Activated B cell treated with CpG ODN at 0.5 μM for 24 hours (primary cell): ENCODE data around the gene ZNF584. TPM values are rescaled to one million over a fixed set of nuclear protein-coding genes. Genes with fewer than 3 reads are reported as not detected.
A peak's percentile ranks its signal among the peaks of the same experiment; 100 is the strongest.
"Not testable (repeated sequence)": the region's sequence is repeated elsewhere in the genome, so short reads cannot be mapped to it uniquely, and the experiment has no call there.

Experiments used
- ATAC-seq: fragments of 200-7000 bp; cut with Tn5 transposase; one replicate; pipeline ENCODE4 v1.10.0; 2021; ENCODE audit warnings: low read depth, mild to moderate bottlenecking, moderate library complexity
- CTCF ChIA-PET: fragments of 350-600 bp; sonication (Branson Sonifier 250); formaldehyde crosslinking; loops from one replicate; lab custom pipeline; 2021; ENCODE audit warnings: antibody characterized with exemption; lab: Charles Lee
- POLR2A ChIA-PET: fragments of 350-600 bp; sonication (Branson Sonifier 250); formaldehyde crosslinking; loops from one replicate; lab custom pipeline; 2021; ENCODE audit warnings: antibody characterized with exemption; lab: Charles Lee
- DNase-seq: peaks from one replicate; pipeline ENCODE4 v3.0.0; 2022
- H3K27ac Mint-ChIP-seq: one replicate; pipeline ENCODE4 v1.8.0; 2020; ENCODE audit warnings: mixed read lengths
- H3K27me3 Mint-ChIP-seq: one replicate; pipeline ENCODE4 v1.8.0; 2021; ENCODE audit warnings: mixed read lengths
- H3K36me3 Mint-ChIP-seq: one replicate; pipeline ENCODE4 v1.8.0; 2021; ENCODE audit warnings: low read depth, mixed read lengths
- H3K4me1 Mint-ChIP-seq: one replicate; pipeline ENCODE4 v1.8.0; 2021; ENCODE audit warnings: mixed read lengths
- H3K4me3 Mint-ChIP-seq: one replicate; pipeline ENCODE4 v1.8.0; 2020; ENCODE audit warnings: mild to moderate bottlenecking, mixed read lengths
- H3K9me3 Mint-ChIP-seq: one replicate; pipeline ENCODE4 v1.8.0; 2020; ENCODE audit warnings: mixed read lengths
- CTCF ChIP-seq: fragments of 200-600 bp; IDR thresholded peaks from one replicate; pipeline ENCODE4 v1.8.0; 2022; ENCODE audit warnings: antibody characterized with exemption, mild to moderate bottlenecking
- intact Hi-C: fragments of 100-400 bp; cut with micrococcal nuclease; formaldehyde crosslinking; loops from one replicate; pipeline ENCODE4 v1.15.1; 2024
- total RNA-seq: library from RNA; stranded (reverse); gene quantifications from 2 replicates; pipeline ENCODE4 v1.2.3, GENCODE V29; 2022

Gene ZNF584
- total RNA-seq, 1 donor from 2014 or later: 9.6 TPM

GRCh38 chr19:58440556-58440955, 32.1 kb downstream of the ZNF584 start:
- intact Hi-C loops: loop anchor here (1.0 to 2.0 kb wide), 14 partner anchors 11 to 135 kb away; partner anchors contain the start of genes ERVK3-1, MZF1, RPS5 and ZBTB45
- Mint-ChIP-seq H3K27ac (peak overlapping the region; percentile 97), H3K4me1 (peaks cover 20% of the 10 kb centered on the region), H3K27me3 (peaks cover 4% of the 10 kb centered on the region), H3K4me3 (peak overlapping the region; percentile 96), H3K36me3 (peaks cover 44% of the 10 kb centered on the region), H3K9me3 (peaks cover 38% of the 10 kb centered on the region)
- CTCF ChIA-PET: interaction anchor here (1.2 kb wide), 1 partner anchor 80 kb away, joined by 4 read pairs; the partner anchor contains the start of gene ZBTB45
- DNase-seq: no peak
- TF ChIP-seq CTCF: no peak
- ATAC-seq: no peak
- POLR2A ChIA-PET: interaction anchor here (0.6 to 2.2 kb wide), 15 partner anchors 11 to 694 kb away, joined by 3 to 19 read pairs (median 4); partner anchors contain the start of genes UBE2M, ZNF324B, ZNF497 and ZNF584

GRCh38 chr19:58442986-58443385, 34.5 kb downstream of the ZNF584 start:
- DNase-seq, CTCF ChIA-PET, intact Hi-C loops, H3K4me3 Mint-ChIP-seq, H3K27ac Mint-ChIP-seq, ATAC-seq: not testable (repeated sequence)
- peaks cover 21% of the 10 kb centered on the region for H3K36me3 Mint-ChIP-seq
- peaks cover 19% of the 10 kb centered on the region for H3K4me1 Mint-ChIP-seq
- H3K27me3 Mint-ChIP-seq: peaks cover 17% of the 10 kb centered on the region
- H3K9me3 Mint-ChIP-seq: peaks cover 22% of the 10 kb centered on the region
- POLR2A ChIA-PET: interaction anchor here (0.6 to 1.2 kb wide), 2 partner anchors 34 to 94 kb away, joined by 3 to 4 read pairs; partner anchors contain the start of gene ZNF584

- H3K36me3 Mint-ChIP-seq, ATAC-seq, H3K4me3 Mint-ChIP-seq, H3K27ac Mint-ChIP-seq, intact Hi-C loops, POLR2A ChIA-PET, CTCF ChIA-PET, H3K9me3 Mint-ChIP-seq, DNase-seq: not testable (repeated sequence)
- Mint-ChIP-seq H3K4me1 (peaks cover 16% of the 10 kb centered on the region), H3K27me3 (peaks cover 24% of the 10 kb centered on the region)
These were observed 40.4 kb downstream of the ZNF584 start for GRCh38 chr19:58448860-58449259.

- Mint-ChIP-seq H3K27me3 (peaks cover 19% of the 10 kb centered on the region), H3K4me1 (peaks cover 16% of the 10 kb centered on the region), H3K36me3 (peaks cover 15% of the 10 kb centered on the region)
- H3K4me3 Mint-ChIP-seq, H3K27ac Mint-ChIP-seq, DNase-seq, CTCF ChIA-PET, ATAC-seq, POLR2A ChIA-PET, H3K9me3 Mint-ChIP-seq: not testable (repeated sequence)
- intact Hi-C loops: loop anchor here (2.0 kb wide), 1 partner anchor 69 kb away; the partner anchor contains the start of gene ZNF837
These were observed 41.5 kb downstream of the ZNF584 start for GRCh38 chr19:58449980-58450379.

DNA sequence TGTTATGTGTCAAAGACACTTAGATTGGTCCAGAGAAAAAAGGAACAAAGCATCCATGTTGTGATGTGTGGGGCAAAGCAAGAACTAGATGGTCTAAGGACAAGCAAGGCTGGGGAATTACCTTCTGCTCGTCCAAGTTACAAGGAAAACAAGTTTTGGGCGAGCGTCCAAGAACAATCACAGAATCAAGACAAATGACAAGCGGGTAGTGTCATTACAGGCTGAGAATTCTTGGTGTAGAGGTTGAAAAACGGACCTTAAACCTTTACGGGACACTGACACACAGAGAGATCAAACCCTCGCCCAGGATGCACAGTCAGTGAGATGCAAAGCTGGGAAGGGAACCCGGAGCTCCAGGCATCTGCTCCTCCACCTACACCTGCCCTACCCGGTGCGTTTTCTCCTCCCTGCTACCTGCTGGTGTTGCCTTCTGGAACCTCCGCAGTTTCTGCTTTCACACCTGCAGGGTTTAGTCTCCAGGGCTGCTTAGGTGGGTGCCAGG, 42.5 kb downstream of the ZNF584 start:
- Mint-ChIP-seq H3K4me3 (peak overlapping the region; percentile 86), H3K36me3 (peaks cover 17% of the 10 kb centered on the region), H3K27ac (peak overlapping the region; percentile 79), H3K4me1 (peaks cover 16% of the 10 kb centered on the region), H3K27me3 (peaks cover 19% of the 10 kb centered on the region), H3K9me3 (peaks cover 3% of the 10 kb centered on the region)
- no peak for ATAC-seq
- TF ChIP-seq CTCF: no peak
- intact Hi-C loops: loop anchor here (1.0 to 2.0 kb wide), 6 partner anchors 11 to 70 kb away; partner anchors contain the start of genes ZNF132, ZNF446, ZNF584 and ZNF837
- no peak for DNase-seq
- ChIA-PET POLR2A (interaction anchor here (0.6 to 1.6 kb wide), 18 partner anchors 10 to 172 kb away, joined by 3 to 13 read pairs (median 4); partner anchors contain the start of genes CHMP2A, ERVK3-1, TRIM28 and ZBTB45), CTCF (no interaction called here)

DNA sequence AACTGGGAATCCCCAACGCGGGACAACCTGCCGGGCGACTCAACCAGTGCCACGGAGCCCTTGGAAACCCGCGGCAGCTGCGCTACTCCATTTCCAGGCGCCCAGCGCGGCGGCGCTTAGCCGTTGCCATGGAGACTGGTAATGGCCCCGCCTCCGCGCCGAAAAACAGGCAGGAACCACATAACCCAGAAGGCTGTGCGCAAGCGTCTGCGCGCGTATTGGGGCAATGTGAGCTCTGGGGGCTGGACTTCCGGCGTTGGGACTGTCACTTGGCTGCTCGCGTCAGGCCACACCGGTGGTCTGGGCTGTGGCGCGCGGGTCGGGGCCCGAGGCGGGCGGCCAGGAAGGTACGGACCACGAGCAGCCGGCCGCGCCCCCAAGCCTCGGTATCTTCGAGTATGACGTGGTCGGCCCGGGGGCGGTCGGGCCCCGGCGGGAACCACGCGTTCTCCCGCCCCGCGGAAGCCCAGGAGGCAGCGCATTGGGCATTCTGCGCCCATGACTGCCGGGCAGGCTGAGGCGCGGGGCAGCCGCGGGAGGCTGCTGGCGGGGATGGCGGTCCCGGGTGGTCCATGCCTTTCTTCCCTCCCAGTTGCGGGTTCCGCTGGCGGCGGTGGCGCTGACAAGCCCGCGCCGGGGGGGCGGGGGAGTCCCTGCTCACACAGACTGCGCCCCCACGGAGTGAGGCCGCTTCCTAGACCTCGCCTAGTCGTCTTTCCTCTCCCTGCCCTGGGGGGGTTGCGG, 43.1 kb downstream of the ZNF584 start, which contains the start of gene ZNF324B:
ZNF324B (plus strand) TSS at position 265 of the 744 bp plus-strand sequence. CDS start 2,080 bp downstream, outside the sequence.
- Mint-ChIP-seq H3K4me1 (peaks cover 16% of the 10 kb centered on the region), H3K9me3 (peaks cover 3% of the 10 kb centered on the region), H3K36me3 (peaks cover 23% of the 10 kb centered on the region), H3K4me3 (peak within 1 kb of the TSS; percentile 86), H3K27me3 (peaks cover 15% of the 10 kb centered on the region), H3K27ac (peak within 1 kb of the TSS; percentile 79)
- ATAC-seq (peak; percentile 98), DNase-seq (peak; percentile 94)
- no peak for TF ChIP-seq CTCF
- CTCF ChIA-PET: no interaction called here
- POLR2A ChIA-PET: interaction anchor here (0.6 to 1.6 kb wide), 18 partner anchors 11 to 173 kb away, joined by 3 to 13 read pairs (median 4); partner anchors contain the start of genes CHMP2A, ERVK3-1, TRIM28 and ZBTB45
- intact Hi-C loops: loop anchor here (1.0 to 2.0 kb wide), 6 partner anchors 11 to 71 kb away; partner anchors contain the start of genes ZNF132, ZNF446, ZNF584 and ZNF837
